Thyroid gland (tissue), 4 donors: Measurements from ENCODE around the gene DHX15. TPM values are rescaled to one million over a fixed set of nuclear protein-coding genes. Genes with fewer than 3 reads are reported as not detected.
A peak's percentile ranks its signal among the peaks of the same experiment; 100 is the strongest.

ENCODE experiments used
- DNase-seq, 2 donors: peaks; one replicate each; pipeline ENCODE4 v3.0.0-alpha.2; 2019
- H3K27ac ChIP-seq, 3 donors: fragments of 200-600 bp; sonication (generic); 1 replicate in 2 of 3; 2 replicates in 1 of 3; pipeline ENCODE4 v1.5.1; 2016 to 2019; ENCODE audit warnings: mild to moderate bottlenecking in 1 of 3, moderate library complexity in 1 of 3
- H3K27me3 ChIP-seq: fragments of 200-600 bp; sonication (generic); one replicate; pipeline ENCODE4 v1.5.1; 2019
- H3K36me3 ChIP-seq, 2 donors: fragments of 200-600 bp; sonication (generic); one replicate each; pipeline ENCODE4 v1.5.1; 2016 to 2019
- H3K4me1 ChIP-seq, 2 donors: fragments of 200-600 bp; sonication (generic); one replicate each; pipeline ENCODE4 v1.5.1; 2017 to 2019
- H3K4me3 ChIP-seq, 3 donors: fragments of 200-600 bp; sonication (generic); replicated peaks in 1 of 3; 1 replicate in 2 of 3; 2 replicates in 1 of 3; pipeline ENCODE4 v1.5.1; 2016; ENCODE audit warnings: mild to moderate bottlenecking in 1 of 3
- H3K9me3 ChIP-seq: fragments of 200-600 bp; sonication (generic); one replicate; pipeline ENCODE4 v1.5.1; 2017
- POLR2A ChIP-seq, 2 donors: fragments of 450-650 bp; IDR thresholded peaks; one replicate each; pipeline ENCODE4 v1.6.1; 2017; ENCODE audit warnings: antibody characterized with exemption in 2 of 2, mild to moderate bottlenecking in 2 of 2, moderate library complexity in 1 of 2
- WGBS, 2 donors: methylation state at CpG; one replicate each; pipeline ENCODE4 v1.1.5; 2017; 5-methylcytosine and 5-hydroxymethylcytosine counted together
- intact Hi-C: fragments of 100-400 bp; cut with DNase I; formaldehyde crosslinking; loops from one replicate; pipeline ENCODE4 v1.15.1; 2023
- total RNA-seq, 4 donors: library from RNA; depleted of rRNA; stranded (reverse); fragments of >200 nt; gene quantifications; one replicate each; pipeline ENCODE4 v1.2.3, GENCODE V29; 2016
- TF ChIP-seq, protein P1 (sequence below), 6 experiments: fragments of 200-600 bp in 3 of 6; fragments of 450-650 bp in 3 of 6; sonication (generic) in 3 of 6; IDR thresholded peaks; one replicate each; pipeline ENCODE4 v1.5.1; 2016 to 2019; ENCODE audit warnings: antibody characterized with exemption in 6 of 6, mild to moderate bottlenecking in 2 of 6, inconsistent platforms in 1 of 6, moderate library complexity in 1 of 6

Gene DHX15
- total RNA-seq, 4 donors from 2014 or later, result 139 to 199 (median 150) TPM

- no peak for DNase-seq
- H3K4me1 ChIP-seq, result peaks cover 9 to 10% of the 10 kb centered on the region in 2 donors
- H3K9me3 ChIP-seq, result no peaks in the 10 kb centered on the region
- 90% methylated on average over 2 of the region's 2 CpGs for WGBS, 2 donors
- no peak overlapping the region for H3K27ac ChIP-seq
- H3K36me3 ChIP-seq, result no peaks in the 10 kb centered on the region
- H3K4me3 ChIP-seq, result no peak overlapping the region
- intact Hi-C loops, result no loop called here
- no peaks in the 10 kb centered on the region for H3K27me3 ChIP-seq
- TF ChIP-seq, protein P1, sequence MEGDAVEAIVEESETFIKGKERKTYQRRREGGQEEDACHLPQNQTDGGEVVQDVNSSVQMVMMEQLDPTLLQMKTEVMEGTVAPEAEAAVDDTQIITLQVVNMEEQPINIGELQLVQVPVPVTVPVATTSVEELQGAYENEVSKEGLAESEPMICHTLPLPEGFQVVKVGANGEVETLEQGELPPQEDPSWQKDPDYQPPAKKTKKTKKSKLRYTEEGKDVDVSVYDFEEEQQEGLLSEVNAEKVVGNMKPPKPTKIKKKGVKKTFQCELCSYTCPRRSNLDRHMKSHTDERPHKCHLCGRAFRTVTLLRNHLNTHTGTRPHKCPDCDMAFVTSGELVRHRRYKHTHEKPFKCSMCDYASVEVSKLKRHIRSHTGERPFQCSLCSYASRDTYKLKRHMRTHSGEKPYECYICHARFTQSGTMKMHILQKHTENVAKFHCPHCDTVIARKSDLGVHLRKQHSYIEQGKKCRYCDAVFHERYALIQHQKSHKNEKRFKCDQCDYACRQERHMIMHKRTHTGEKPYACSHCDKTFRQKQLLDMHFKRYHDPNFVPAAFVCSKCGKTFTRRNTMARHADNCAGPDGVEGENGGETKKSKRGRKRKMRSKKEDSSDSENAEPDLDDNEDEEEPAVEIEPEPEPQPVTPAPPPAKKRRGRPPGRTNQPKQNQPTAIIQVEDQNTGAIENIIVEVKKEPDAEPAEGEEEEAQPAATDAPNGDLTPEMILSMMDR (IDR thresholded peaks at IDR 0.05), result no peak
- no peak for TF ChIP-seq POLR2A (IDR thresholded peaks at IDR 0.05)
Measured at GRCh38 chr4:24517676-24518075, 66.7 kb downstream of the DHX15 start.

DNA sequence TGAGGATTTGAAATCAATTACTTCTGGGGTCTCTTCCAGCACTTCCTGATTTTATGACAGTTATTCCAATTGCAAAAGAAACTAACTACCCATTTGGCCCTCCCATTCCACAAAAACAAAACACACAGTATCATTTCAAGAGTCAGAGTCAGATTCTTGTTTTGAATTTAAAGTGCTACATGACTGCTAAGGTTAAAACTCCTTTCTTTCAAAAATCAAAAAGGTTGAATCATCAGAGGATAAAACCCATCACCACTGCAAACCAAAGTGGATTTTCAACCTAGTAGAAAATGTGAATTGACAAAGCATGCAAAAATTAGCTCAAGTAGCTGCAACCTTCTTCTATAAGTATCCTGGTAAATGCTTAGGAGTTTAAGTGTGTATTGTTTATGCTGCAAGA is 67.4 kb downstream of the DHX15 start:
- Histone ChIP-seq H3K9me3 (no peaks in the 10 kb centered on the region), H3K27ac (no peak overlapping the region), H3K27me3 (no peaks in the 10 kb centered on the region), H3K4me1 (peaks cover 9 to 10% of the 10 kb centered on the region in 2 donors), H3K4me3 (no peak overlapping the region), H3K36me3 (no peaks in the 10 kb centered on the region)
- TF ChIP-seq POLR2A (IDR thresholded peaks at IDR 0.05), result no peak
- TF ChIP-seq, protein P1 (IDR thresholded peaks at IDR 0.05), result no peak
- no peak for DNase-seq
- intact Hi-C loops, result no loop called here

GRCh38 chr4:24515698-24516097 is 68.7 kb downstream of the DHX15 start:
- peaks cover 9 to 10% of the 10 kb centered on the region in 2 donors for H3K4me1 ChIP-seq
- TF ChIP-seq, protein P1 (IDR thresholded peaks at IDR 0.05), result no peak
- no peak for DNase-seq
- H3K27me3 ChIP-seq, result no peaks in the 10 kb centered on the region
- H3K27ac ChIP-seq, result no peak overlapping the region
- no peaks in the 10 kb centered on the region for H3K9me3 ChIP-seq
- no peaks in the 10 kb centered on the region for H3K36me3 ChIP-seq
- H3K4me3 ChIP-seq, result no peak overlapping the region
- intact Hi-C loops, result no loop called here
- WGBS, 2 donors, result 94 to 97% methylated on average over 5 of the region's 5 CpGs

GRCh38 chr4:24514808-24515207 is 69.5 kb downstream of the DHX15 start:
- H3K4me3 ChIP-seq, result no peak overlapping the region
- no peaks in the 10 kb centered on the region for H3K9me3 ChIP-seq
- H3K27me3 ChIP-seq, result no peaks in the 10 kb centered on the region
- no peak for DNase-seq
- intact Hi-C loops, result no loop called here
- WGBS, 2 donors, result 63 to 73% methylated on average over 1 of the region's 1 CpG
- no peak overlapping the region for H3K27ac ChIP-seq
- H3K36me3 ChIP-seq, result no peaks in the 10 kb centered on the region
- H3K4me1 ChIP-seq, result peaks cover 4 to 7% of the 10 kb centered on the region in 2 donors
- no peak for TF ChIP-seq POLR2A (IDR thresholded peaks at IDR 0.05)
- TF ChIP-seq, protein P1 (IDR thresholded peaks at IDR 0.05), result peak in 1 of 6 experiments; percentile 7

DNA sequence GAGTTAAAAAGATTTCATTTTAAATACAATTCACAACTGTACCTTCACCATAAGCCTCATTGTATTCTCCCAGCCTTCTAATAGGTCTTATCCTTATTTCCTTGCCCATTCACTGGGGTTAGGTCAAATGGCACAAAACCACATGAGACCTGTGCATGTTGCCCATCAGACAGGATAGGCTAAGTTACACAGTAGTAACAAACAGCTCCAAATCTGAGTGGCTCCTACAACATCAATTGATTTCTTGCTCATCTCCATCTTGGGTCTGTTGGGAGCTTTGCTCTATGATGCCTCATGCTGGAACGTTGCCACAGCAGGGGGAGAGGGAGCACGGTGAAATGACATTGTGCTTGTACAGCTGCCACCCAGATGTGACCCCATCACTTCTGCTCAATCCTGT is 70.6 kb downstream of the DHX15 start:
- no peaks in the 10 kb centered on the region for H3K9me3 ChIP-seq
- no peak for TF ChIP-seq POLR2A (IDR thresholded peaks at IDR 0.05)
- TF ChIP-seq, protein P1 (IDR thresholded peaks at IDR 0.05), result no peak
- H3K36me3 ChIP-seq, result no peaks in the 10 kb centered on the region
- no peaks in the 10 kb centered on the region for H3K27me3 ChIP-seq
- H3K4me1 ChIP-seq, result no peaks in the 10 kb centered on the region
- WGBS, 2 donors, result 86 to 100% methylated on average over 1 to 2 of the region's 2 CpGs
- no peak overlapping the region for H3K27ac ChIP-seq
- intact Hi-C loops, result no loop called here
- H3K4me3 ChIP-seq, result no peak overlapping the region
- DNase-seq, result no peak
